HepG2 (cell line): ENCODE data around the gene LRR1.

Experiments
- KDM5B ChIP-seq: sonication (generic); formaldehyde crosslinking; IDR thresholded peaks from 2 replicates; pipeline ENCODE4 v1.4.0; 2020; ENCODE audit warnings: missing genetic modification reagents, mild to moderate bottlenecking, borderline replicate concordance
- ZNF567 ChIP-seq: sonication (generic); formaldehyde crosslinking; IDR thresholded peaks from 2 replicates; pipeline ENCODE4 v1.8.1; 2023; ENCODE audit warnings: mild to moderate bottlenecking, missing genetic modification reagents, borderline replicate concordance

DNA sequence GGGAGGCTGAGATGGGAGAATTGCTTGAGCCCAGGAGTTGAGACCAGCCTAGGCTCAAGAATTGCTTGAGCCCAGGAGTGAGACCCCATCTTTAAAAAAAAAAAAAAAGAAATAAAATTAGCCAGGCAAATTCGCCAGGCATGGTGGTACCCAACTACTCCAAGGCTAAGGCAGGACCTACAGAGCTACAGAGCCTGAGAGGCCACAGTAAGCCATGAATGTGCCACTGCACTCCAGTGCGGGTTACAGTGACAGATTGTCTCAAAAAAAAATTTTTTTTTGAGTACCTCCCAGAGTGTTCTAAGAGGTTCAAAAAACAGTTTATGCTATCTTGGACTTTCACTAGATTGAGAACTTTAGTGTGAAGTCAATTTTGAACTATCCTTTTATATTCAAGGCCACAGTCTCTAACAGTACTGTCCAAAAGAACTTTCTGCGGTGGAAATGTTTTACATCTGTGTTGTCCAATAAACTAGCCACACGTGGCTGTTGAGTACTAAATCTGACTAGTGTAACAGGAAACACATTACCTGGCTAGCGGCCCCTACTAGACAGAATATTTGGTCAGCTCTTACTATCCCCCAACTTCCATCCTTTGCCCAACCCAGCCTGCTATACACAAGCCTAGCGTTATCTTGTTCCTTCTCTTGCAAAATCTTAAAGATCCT, 19.2 kb downstream of the LRR1 start:
- no peak for TF ChIP-seq ZNF567 (CRISPR knock-in tag)
- TF ChIP-seq KDM5B, result no peak
